RWPE2 (cell line): ENCODE data around the gene B4GALNT4.
"Not testable (repeated sequence)": the region's sequence is repeated elsewhere in the genome, so short reads cannot be mapped to it uniquely, and the experiment has no call there.

Source experiments
- ATAC-seq: fragments of 200-7000 bp; cut with Tn5 transposase; 3 replicates; pipeline ENCODE4 v1.9.1; 2021; ENCODE audit warnings: low read depth
- DNase-seq: peaks from one replicate; pipeline ENCODE4 v3.0.0-alpha.2; 2020; ENCODE audit warnings: low spot score
- H3K27ac ChIP-seq: fragments of 450-650 bp; 2 replicates; pipeline ENCODE4 v1.5.1; 2017; ENCODE audit warnings: mild to moderate bottlenecking; ENCODE audit not compliant: poor library complexity, severe bottlenecking
- H3K27me3 ChIP-seq: fragments of 250-450 bp; sonication (Bioruptor Pico); 2 replicates; pipeline ENCODE4 v1.5.1; 2021; ENCODE audit warnings: mild to moderate bottlenecking, moderate library complexity; ENCODE audit not compliant: insufficient read depth, poor library complexity, severe bottlenecking
- H3K36me3 ChIP-seq: fragments of 250-450 bp; sonication (Bioruptor Pico); 2 replicates; pipeline ENCODE4 v1.5.1; 2020; ENCODE audit warnings: low read depth, mild to moderate bottlenecking, moderate library complexity
- H3K4me1 ChIP-seq: fragments of 250-450 bp; sonication (Bioruptor Pico); 2 replicates; pipeline ENCODE4 v1.5.1; 2021; ENCODE audit warnings: mild to moderate bottlenecking, moderate library complexity; ENCODE audit not compliant: insufficient read depth, poor library complexity, severe bottlenecking
- H3K4me3 ChIP-seq: fragments of 250-450 bp; sonication (Bioruptor Pico); 2 replicates; pipeline ENCODE4 v1.5.1; 2021; ENCODE audit warnings: mild to moderate bottlenecking, moderate library complexity; ENCODE audit not compliant: severe bottlenecking
- H3K9me3 ChIP-seq: fragments of 250-450 bp; sonication (Bioruptor Pico); 2 replicates; pipeline ENCODE4 v1.5.1; 2021; ENCODE audit warnings: mild to moderate bottlenecking, moderate library complexity; ENCODE audit not compliant: severe bottlenecking
- TF ChIP-seq, protein P1 (sequence below): fragments of 450-650 bp; IDR thresholded peaks from one replicate; pipeline ENCODE4 v1.5.1; 2017; ENCODE audit warnings: mild to moderate bottlenecking, moderate library complexity; ENCODE audit not compliant: poor library complexity, severe bottlenecking

Gene B4GALNT4

DNA sequence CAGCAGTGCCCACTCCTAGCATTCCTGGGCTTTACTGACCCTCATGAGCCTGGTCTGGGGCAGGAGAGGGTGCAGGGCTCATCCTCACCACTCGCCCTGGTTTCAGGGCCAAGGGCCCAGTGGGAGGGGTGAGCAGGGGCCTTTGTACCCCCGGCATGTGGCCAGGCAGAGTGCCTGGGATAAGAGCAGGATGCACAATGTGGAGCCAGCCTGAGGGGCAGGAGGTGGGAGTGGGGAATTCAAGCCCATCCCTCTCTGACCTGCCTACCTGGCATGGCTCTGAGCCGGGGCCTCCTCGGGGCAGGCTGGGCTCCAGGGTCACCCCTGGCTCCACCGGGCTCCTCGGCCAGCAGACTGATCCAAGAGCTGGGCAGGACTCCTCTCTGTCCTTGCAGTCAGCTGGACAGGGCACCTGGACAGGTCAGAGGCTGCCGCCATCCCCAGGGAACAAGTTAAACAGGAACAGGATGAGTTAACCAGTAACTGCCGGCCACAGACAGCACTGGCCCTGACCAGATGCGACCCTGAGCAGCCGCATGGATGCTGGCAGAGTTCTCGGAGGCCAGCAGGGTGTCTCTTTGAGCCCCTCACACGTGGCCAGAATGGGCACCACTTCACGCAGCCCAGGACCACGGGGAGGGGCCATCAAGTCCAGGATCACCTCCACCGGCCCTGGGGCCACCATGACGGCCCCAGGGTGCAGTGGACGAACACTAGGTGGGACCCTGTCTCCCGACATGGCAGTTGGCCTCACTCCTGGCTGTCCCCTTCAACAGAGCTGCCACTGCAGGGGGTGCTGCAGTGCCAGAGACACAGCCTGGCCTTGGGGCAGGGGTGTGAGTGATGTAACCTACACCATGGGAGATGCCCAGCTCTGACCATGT is 40.5 kb downstream of the B4GALNT4 start:
- Histone ChIP-seq H3K27me3 (no peaks in the 10 kb centered on the region), H3K9me3 (no peaks in the 10 kb centered on the region), H3K36me3 (peaks cover 4% of the 10 kb centered on the region), H3K4me3 (no peak overlapping the region), H3K4me1 (peaks cover 4% of the 10 kb centered on the region), H3K27ac (no peak overlapping the region)
- no peak for ATAC-seq
- TF ChIP-seq, protein P1, sequence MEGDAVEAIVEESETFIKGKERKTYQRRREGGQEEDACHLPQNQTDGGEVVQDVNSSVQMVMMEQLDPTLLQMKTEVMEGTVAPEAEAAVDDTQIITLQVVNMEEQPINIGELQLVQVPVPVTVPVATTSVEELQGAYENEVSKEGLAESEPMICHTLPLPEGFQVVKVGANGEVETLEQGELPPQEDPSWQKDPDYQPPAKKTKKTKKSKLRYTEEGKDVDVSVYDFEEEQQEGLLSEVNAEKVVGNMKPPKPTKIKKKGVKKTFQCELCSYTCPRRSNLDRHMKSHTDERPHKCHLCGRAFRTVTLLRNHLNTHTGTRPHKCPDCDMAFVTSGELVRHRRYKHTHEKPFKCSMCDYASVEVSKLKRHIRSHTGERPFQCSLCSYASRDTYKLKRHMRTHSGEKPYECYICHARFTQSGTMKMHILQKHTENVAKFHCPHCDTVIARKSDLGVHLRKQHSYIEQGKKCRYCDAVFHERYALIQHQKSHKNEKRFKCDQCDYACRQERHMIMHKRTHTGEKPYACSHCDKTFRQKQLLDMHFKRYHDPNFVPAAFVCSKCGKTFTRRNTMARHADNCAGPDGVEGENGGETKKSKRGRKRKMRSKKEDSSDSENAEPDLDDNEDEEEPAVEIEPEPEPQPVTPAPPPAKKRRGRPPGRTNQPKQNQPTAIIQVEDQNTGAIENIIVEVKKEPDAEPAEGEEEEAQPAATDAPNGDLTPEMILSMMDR = no peak
- DNase-seq = no peak

DNA sequence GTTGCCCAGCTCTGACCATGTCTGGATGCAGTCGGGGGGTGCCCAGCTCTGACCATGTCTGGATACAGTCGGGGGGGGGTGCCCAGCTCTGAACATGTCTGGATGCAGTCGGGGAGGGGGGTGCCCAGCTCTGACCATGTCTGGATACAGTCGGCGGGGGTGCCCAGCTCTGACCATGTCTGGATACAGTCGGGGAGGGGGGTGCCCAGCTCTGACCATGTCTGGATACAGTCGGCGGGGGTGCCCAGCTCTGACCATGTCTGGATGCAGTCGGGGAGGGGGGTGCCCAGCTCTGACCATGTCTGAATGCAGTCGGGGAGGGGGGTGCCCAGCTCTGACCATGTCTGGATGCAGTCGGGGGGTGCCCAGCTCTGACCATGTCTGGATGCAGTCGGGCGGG is 41.4 kb downstream of the B4GALNT4 start:
- H3K27me3 ChIP-seq, H3K4me1 ChIP-seq, ATAC-seq, DNase-seq, H3K9me3 ChIP-seq, H3K27ac ChIP-seq, H3K36me3 ChIP-seq, H3K4me3 ChIP-seq: not testable (repeated sequence)

DNA sequence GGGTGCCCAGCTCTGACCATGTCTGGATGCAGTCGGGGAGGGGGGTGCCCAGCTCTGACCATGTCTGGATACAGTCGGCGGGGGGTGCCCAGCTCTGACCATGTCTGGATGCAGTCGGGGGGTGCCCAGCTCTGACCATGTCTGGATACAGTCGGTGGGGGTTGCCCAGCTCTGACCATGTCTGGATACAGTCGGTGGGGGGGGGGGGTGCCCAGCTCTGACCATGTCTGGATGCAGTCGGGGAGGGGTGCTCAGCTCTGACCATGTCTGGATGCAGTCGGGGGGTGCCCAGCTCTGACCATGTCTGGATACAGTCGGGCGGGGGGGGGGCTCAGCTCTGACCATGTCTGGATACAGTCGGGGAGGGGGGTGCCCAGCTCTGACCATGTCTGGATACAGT is 42.2 kb downstream of the B4GALNT4 start:
- peaks cover 14% of the 10 kb centered on the region for H3K4me1 ChIP-seq
- H3K9me3 ChIP-seq, H3K27ac ChIP-seq, H3K27me3 ChIP-seq, H3K36me3 ChIP-seq, DNase-seq, ATAC-seq, H3K4me3 ChIP-seq: not testable (repeated sequence)

DNA sequence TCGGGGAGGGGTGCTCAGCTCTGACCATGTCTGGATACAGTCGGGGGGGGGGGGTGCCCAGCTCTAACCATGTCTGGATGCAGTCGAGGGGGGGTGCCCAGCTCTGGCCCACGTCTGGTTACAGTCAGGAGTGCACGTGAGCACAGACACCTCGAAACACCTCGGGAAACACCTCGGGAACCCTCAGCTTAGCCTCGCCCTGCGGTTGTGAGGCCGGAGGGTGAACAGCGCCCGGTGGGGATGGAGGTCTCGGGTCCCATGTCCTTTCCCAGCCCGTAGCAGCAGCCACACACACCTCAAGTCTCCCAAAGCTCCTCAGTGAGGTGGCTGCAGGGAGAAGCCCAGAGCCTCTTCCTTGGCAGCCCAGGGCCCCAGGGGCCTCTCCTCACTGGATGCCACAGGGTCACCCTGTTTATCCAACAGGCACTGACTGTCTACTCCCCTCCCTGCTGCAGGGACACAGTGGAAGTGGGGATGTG is 43.4 kb downstream of the B4GALNT4 start:
- H3K27me3 ChIP-seq = no peaks in the 10 kb centered on the region
- peaks cover 14% of the 10 kb centered on the region for H3K4me1 ChIP-seq
- no peaks in the 10 kb centered on the region for H3K36me3 ChIP-seq
- TF ChIP-seq, protein P1 = no peak
- H3K9me3 ChIP-seq = no peaks in the 10 kb centered on the region
- DNase-seq (no peak), ATAC-seq (no peak)
- no peak overlapping the region for H3K4me3 ChIP-seq
- no peak overlapping the region for H3K27ac ChIP-seq

DNA sequence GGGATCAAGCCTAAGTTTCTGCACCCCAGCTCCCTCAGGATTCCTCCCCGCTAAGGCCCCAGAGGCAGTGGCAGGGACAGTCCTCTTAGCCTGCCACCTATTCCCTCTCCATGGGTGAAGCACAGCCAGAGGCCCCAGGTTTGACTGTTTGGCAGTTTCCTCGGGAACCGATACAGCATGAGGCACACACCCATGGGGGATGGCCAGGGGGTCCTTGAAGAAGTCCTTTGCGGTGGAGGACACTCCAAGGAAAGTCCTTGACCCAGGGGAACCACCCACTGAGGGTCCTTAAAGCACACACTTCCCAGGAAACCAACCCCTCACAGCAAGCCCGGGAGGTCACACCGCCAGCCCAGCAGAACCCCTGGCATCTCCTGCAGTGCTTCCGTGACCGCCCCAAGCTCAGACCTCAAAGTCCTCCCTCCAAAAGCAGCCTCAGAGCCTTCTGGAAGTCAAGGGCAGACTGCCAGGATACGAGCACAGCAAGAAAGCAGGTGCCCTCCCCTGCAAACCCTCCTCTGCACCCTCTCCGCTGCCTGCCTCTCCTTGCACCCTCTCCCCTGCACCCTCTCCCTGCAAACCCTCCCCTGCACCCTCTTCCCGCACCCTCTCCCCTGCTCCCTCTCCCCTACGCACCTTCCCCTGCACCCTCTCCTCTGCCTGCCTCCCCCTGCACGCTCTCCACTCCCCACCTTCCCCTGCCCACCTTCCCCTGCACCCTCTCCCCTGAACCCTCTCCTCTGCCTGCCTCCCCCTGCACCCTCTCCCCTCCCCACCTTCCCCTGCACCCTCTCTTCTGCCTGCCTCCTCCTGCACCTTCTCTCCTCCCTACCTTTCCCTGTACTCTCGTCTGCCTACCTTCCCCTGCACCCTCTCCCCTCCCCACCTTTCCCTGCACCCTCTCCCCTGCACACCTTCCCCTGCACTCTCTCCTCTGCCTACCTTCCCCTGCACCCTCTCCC is 44.1 kb downstream of the B4GALNT4 start:
- TF ChIP-seq, protein P1 = no peak
- ATAC-seq (no peak), DNase-seq (no peak)
- H3K4me1 ChIP-seq = peaks cover 14% of the 10 kb centered on the region
- H3K36me3 ChIP-seq = no peaks in the 10 kb centered on the region
- H3K9me3 ChIP-seq = no peaks in the 10 kb centered on the region
- H3K4me3 ChIP-seq = no peak overlapping the region
- H3K27ac ChIP-seq = no peak overlapping the region
- no peaks in the 10 kb centered on the region for H3K27me3 ChIP-seq
